ENCODE data around the gene AEBP2. TPM values are rescaled to one million over a fixed set of nuclear protein-coding genes. Genes with fewer than 3 reads are reported as not detected.

AEBP2 gene
- total RNA-seq, 2 donors from 2014 or later, result 29.3 to 51.7 TPM

GRCh38 chr12:19553175-19553574 is 113.9 kb downstream of the AEBP2 start:
- no peak overlapping the region for H3K4me3 ChIP-seq
- TF ChIP-seq CTCF (IDR thresholded peaks at IDR 0.05), result no peak
- no peak for TF ChIP-seq POLR2AphosphoS5 (IDR thresholded peaks at IDR 0.05)
- TF ChIP-seq POLR2A (IDR thresholded peaks at IDR 0.05), result no peak
- H3K9me3 ChIP-seq, result no peaks in the 10 kb centered on the region
- no peak for DNase-seq (ENCODE audit: low spot score)
- H3K36me3 ChIP-seq, result no peaks in the 10 kb centered on the region
- intact Hi-C loops (cut with DNase I), result no loop called here
- no peak overlapping the region for H3K27ac ChIP-seq
- H3K4me1 ChIP-seq (replicated peaks), result no peaks in the 10 kb centered on the region
- WGBS, result 36% methylated on average over 2 of the region's 2 CpGs
- no peaks in the 10 kb centered on the region for H3K27me3 ChIP-seq (replicated peaks; ENCODE audit: insufficient read depth)

GRCh38 chr12:19561411-19561961 is 122.2 kb downstream of the AEBP2 start:
- Histone ChIP-seq H3K27ac (no peak overlapping the region), H3K9me3 (no peaks in the 10 kb centered on the region), H3K4me3 (no peak overlapping the region), H3K4me1 (replicated peaks) (no peaks in the 10 kb centered on the region), H3K27me3 (replicated peaks; ENCODE audit: insufficient read depth) (no peaks in the 10 kb centered on the region), H3K36me3 (no peaks in the 10 kb centered on the region)
- intact Hi-C loops (cut with DNase I), result no loop called here
- TF ChIP-seq POLR2AphosphoS5 (IDR thresholded peaks at IDR 0.05) (no peak), CTCF (IDR thresholded peaks at IDR 0.05) (no peak), POLR2A (IDR thresholded peaks at IDR 0.05) (no peak)
- DNase-seq (ENCODE audit: low spot score), result no peak

Small RNA genes within 50 kb of the gene (small RNA-seq; reads per million reads assigned to genes)
- gene AC091805.2 (0 reads per million in 2 donors), gene RNU6-254P (0 reads per million in 2 donors)
